ENCODE results near the gene MDP1.

The MDP1 gene

DNA sequence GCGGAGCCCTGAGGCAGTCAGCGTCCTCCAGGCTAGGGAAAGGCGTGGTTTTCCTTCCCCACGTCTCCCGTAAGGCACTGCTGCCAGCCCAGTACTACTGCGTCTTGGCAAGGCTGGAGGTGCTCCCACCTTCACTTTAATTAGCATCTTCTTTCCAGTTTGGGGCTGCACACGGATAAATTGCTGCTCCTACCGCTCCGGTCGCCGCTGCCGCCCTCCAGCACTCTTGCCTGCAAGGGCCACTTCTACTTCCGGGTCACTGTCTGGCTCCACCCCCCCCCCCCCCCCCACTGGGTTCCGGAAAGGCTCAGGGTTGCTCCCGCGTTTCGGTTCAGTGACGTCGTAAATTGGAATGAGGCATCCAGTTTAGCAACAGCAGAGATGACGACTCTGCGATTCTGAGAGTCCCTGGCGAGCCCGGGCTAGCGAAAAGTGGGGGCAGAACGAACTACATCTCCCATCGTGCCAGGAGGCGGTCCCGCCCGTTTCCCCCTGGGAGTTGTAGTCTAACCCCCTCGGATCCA, 16.3 kb upstream of the MDP1 start, which contains the start of gene NEDD8:
Gene NEDD8, minus strand, starts transcription at position 247 of the 524 bp plus-strand sequence. Its CDS starts 100 bp downstream, at position 147.
- Histone ChIP-seq H3K9me3 (replicated peaks; ENCODE audit: insufficient read depth, low read length) (no peaks in the 10 kb centered on the region), H3K27ac (ENCODE audit: low read length) (peak within 1 kb of the TSS; percentile 73; the same call in 1 of the 2 replicates), H3K79me2 (ENCODE audit: low read length) (peaks cover 30% of the 10 kb centered on the region), H3K9me2 (replicated peaks; ENCODE audit: insufficient read depth, low read length) (no peaks in the 10 kb centered on the region), H3F3A (ENCODE audit: insufficient read depth, low read length) (no peaks in the 10 kb centered on the region), H4K20me1 (ENCODE audit: insufficient read depth, low read length) (no peaks in the 10 kb centered on the region), H3K4me2 (ENCODE audit: low read depth, low read length) (peak within 1 kb of the TSS; percentile 81), H3K4me1 (ENCODE audit: low read length) (peaks cover 5% of the 10 kb centered on the region), H3K36me3 (replicated peaks; ENCODE audit: insufficient read depth, low read length) (no peaks in the 10 kb centered on the region), H2AFZ (ENCODE audit: low read length) (peak within 1 kb of the TSS; percentile 82), H3K4me3 (ENCODE audit: low read length) (peak within 1 kb of the TSS; percentile 81), H3K27me3 (replicated peaks; ENCODE audit: insufficient read depth, low read length) (no peaks in the 10 kb centered on the region), H3K9ac (ENCODE audit: low read length) (peak within 1 kb of the TSS; percentile 66)
- TF ChIP-seq, protein P1, sequence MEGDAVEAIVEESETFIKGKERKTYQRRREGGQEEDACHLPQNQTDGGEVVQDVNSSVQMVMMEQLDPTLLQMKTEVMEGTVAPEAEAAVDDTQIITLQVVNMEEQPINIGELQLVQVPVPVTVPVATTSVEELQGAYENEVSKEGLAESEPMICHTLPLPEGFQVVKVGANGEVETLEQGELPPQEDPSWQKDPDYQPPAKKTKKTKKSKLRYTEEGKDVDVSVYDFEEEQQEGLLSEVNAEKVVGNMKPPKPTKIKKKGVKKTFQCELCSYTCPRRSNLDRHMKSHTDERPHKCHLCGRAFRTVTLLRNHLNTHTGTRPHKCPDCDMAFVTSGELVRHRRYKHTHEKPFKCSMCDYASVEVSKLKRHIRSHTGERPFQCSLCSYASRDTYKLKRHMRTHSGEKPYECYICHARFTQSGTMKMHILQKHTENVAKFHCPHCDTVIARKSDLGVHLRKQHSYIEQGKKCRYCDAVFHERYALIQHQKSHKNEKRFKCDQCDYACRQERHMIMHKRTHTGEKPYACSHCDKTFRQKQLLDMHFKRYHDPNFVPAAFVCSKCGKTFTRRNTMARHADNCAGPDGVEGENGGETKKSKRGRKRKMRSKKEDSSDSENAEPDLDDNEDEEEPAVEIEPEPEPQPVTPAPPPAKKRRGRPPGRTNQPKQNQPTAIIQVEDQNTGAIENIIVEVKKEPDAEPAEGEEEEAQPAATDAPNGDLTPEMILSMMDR (IDR thresholded peaks at IDR 0.05; ENCODE audit: low read length), result no peak
- TF ChIP-seq EZH2phosphoT487 (IDR thresholded peaks at IDR 0.05; ENCODE audit: low read length), result no peak
- TF ChIP-seq EZH2 (optimal IDR thresholded peaks at IDR 0.05; ENCODE audit: low read depth, low read length), result no peak
- DNase-seq, result peak; percentile 67

DNA sequence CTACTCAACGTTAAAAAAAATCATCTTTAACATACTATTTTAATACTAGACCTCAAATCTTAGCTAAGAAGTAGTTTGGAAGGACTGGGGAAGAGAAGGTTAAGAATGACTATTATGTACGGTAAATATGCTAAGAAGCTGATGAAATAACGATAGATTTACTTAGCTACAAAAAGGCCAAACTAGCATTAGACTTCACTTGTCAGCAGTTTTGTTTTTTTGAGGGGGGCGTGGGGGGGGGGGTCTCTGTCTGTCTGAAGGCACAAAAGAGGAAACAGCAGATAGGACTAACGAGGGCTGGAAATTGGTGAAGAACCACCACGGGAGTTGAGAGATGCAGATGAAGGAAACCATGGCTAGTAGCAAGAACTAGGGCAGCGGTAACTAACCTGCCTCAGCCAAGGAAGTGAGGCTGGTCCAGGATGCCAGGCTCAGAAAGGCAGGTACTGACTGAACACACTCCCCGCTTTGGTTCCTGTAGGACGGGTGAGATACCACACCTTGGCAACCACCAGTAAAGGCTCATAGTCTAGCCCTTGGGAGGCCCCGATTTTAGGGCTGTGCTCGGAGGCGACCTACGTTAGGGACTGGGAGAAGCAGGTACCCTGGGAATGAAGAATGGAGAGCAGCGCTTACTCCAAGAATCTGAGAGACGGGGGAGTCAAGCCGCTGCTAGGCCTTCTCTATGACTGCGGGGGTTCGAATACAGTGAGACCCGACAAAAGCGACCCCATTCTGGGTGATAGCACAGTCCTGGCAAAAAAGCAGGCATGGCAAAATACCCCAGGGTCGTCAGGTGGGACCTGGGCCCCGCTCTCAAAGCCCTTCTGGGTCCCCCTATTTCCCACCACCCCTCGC, 15.6 kb upstream of the MDP1 start:
- H3K27me3 ChIP-seq (replicated peaks; ENCODE audit: insufficient read depth, low read length), result no peaks in the 10 kb centered on the region
- H4K20me1 ChIP-seq (ENCODE audit: insufficient read depth, low read length), result no peaks in the 10 kb centered on the region
- DNase-seq, result no peak
- no peaks in the 10 kb centered on the region for H3K36me3 ChIP-seq (replicated peaks; ENCODE audit: insufficient read depth, low read length)
- TF ChIP-seq EZH2phosphoT487 (IDR thresholded peaks at IDR 0.05; ENCODE audit: low read length) (no peak), EZH2 (optimal IDR thresholded peaks at IDR 0.05; ENCODE audit: low read depth, low read length) (no peak)
- TF ChIP-seq, protein P1 (IDR thresholded peaks at IDR 0.05; ENCODE audit: low read length), result no peak
- H3K9me3 ChIP-seq (replicated peaks; ENCODE audit: insufficient read depth, low read length), result no peaks in the 10 kb centered on the region
- H3K9me2 ChIP-seq (replicated peaks; ENCODE audit: insufficient read depth, low read length), result no peaks in the 10 kb centered on the region
- peak overlapping the region; percentile 81 for H3K4me3 ChIP-seq (ENCODE audit: low read length)
- H3K4me2 ChIP-seq (ENCODE audit: low read depth, low read length), result peak overlapping the region; percentile 74
- H3K4me1 ChIP-seq (ENCODE audit: low read length), result peaks cover 5% of the 10 kb centered on the region
- peak overlapping the region; percentile 73; the same call in 1 of the 2 replicates for H3K27ac ChIP-seq (ENCODE audit: low read length)
- peak overlapping the region; percentile 48 for H2AFZ ChIP-seq (ENCODE audit: low read length)
- no peaks in the 10 kb centered on the region for H3F3A ChIP-seq (ENCODE audit: insufficient read depth, low read length)
- peak overlapping the region; percentile 62 for H3K9ac ChIP-seq (ENCODE audit: low read length)
- peaks cover 34% of the 10 kb centered on the region for H3K79me2 ChIP-seq (ENCODE audit: low read length)

DNA sequence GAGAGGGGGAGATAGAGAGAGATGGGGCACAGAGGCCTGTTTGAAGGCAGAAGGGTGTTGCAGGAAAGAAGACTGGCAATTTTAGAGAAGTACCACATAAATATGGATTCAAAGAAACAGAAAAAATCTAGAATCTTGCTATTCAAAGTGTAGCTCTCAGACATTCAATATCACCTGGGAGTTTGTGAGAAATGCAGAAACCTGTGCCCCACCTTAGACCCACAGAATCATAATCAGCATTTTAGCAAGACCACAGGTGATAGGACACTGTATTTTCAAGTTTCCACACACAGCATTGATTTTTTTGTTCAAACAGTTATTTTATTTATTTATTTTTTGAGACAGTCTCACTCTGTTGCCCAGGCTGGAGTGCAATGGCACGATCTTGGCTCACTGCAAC, 13.0 kb upstream of the MDP1 start:
- H3K4me3 ChIP-seq (ENCODE audit: low read length), result no peak overlapping the region
- peaks cover 41% of the 10 kb centered on the region for H3K79me2 ChIP-seq (ENCODE audit: low read length)
- no peaks in the 10 kb centered on the region for H3K9me3 ChIP-seq (replicated peaks; ENCODE audit: insufficient read depth, low read length)
- no peak for TF ChIP-seq EZH2phosphoT487 (IDR thresholded peaks at IDR 0.05; ENCODE audit: low read length)
- TF ChIP-seq, protein P1 (IDR thresholded peaks at IDR 0.05; ENCODE audit: low read length), result no peak
- no peak overlapping the region for H2AFZ ChIP-seq (ENCODE audit: low read length)
- H3K27ac ChIP-seq (ENCODE audit: low read length), result no peak overlapping the region
- DNase-seq, result no peak
- H3F3A ChIP-seq (ENCODE audit: insufficient read depth, low read length), result no peaks in the 10 kb centered on the region
- H3K4me1 ChIP-seq (ENCODE audit: low read length), result peaks cover 5% of the 10 kb centered on the region
- no peak overlapping the region for H3K9ac ChIP-seq (ENCODE audit: low read length)
- no peaks in the 10 kb centered on the region for H3K9me2 ChIP-seq (replicated peaks; ENCODE audit: insufficient read depth, low read length)
- H3K27me3 ChIP-seq (replicated peaks; ENCODE audit: insufficient read depth, low read length), result no peaks in the 10 kb centered on the region
- no peak overlapping the region for H3K4me2 ChIP-seq (ENCODE audit: low read depth, low read length)
- H3K36me3 ChIP-seq (replicated peaks; ENCODE audit: insufficient read depth, low read length), result no peaks in the 10 kb centered on the region
- H4K20me1 ChIP-seq (ENCODE audit: insufficient read depth, low read length), result no peaks in the 10 kb centered on the region

All from MM.1S (cell line).